Spleen (tissue), 7 donors: ENCODE measurements around the gene MYOZ2.

Experiments
- CTCF ChIP-seq, 11 experiments: fragments of 200-600 bp in 7 of 11; fragments of 450-650 bp in 4 of 11; sonication (generic) in 4 of 11; IDR thresholded peaks in 8 of 11; conservative IDR thresholded peaks in 3 of 11; 1 replicate in 7 of 11; 2 replicates in 4 of 11; pipeline versions ENCODE4 v1.4.0 to v1.8.0; 2016 to 2021; ENCODE audit warnings: antibody characterized with exemption in 11 of 11, inconsistent platforms in 4 of 11, mild to moderate bottlenecking in 1 of 11
- POLR2A ChIP-seq, 3 donors: fragments of 450-650 bp; IDR thresholded peaks; one replicate each; pipeline ENCODE4 v1.5.1; 2017; ENCODE audit warnings: antibody characterized with exemption in 3 of 3, mild to moderate bottlenecking in 1 of 3
- POLR2AphosphoS5 ChIP-seq, 3 donors: sonication (generic); formaldehyde crosslinking; IDR thresholded peaks; one replicate each; pipeline ENCODE4 v1.5.1; 2017; ENCODE audit warnings: antibody characterized with exemption in 3 of 3
- donor health status: DM: no; HTN: no; CAD: no; lungs with moderate emphysema.
- donor health status: DM: no; HTN: no; CAD: no.
- donor health status: DM: no; HTN: no; CAD: no.

- TF ChIP-seq CTCF (IDR thresholded peaks at IDR 0.05 in 8 of 11, conservative IDR thresholded peaks at IDR 0.05 in 3 of 11) (no peak), POLR2A (IDR thresholded peaks at IDR 0.05) (no peak), POLR2AphosphoS5 (IDR thresholded peaks at IDR 0.05) (no peak)
Observed at GRCh38 chr4:119136546-119136945, 914 bp downstream of the MYOZ2 start.
